GM23248 (cell line): ENCODE measurements around the gene UIMC1.

Experiments
- EZH2 ChIP-seq: fragments of 200-600 bp; sonication (generic); IDR thresholded peaks from 2 replicates; pipeline ENCODE4 v1.6.1; 2018; ENCODE audit warnings: antibody characterized with exemption, mild to moderate bottlenecking; ENCODE audit not compliant: insufficient read depth, poor library complexity, severe bottlenecking
- EZH2phosphoT487 ChIP-seq: fragments of 200-600 bp; sonication (generic); IDR thresholded peaks from 2 replicates; pipeline ENCODE4 v1.6.1; 2018; ENCODE audit warnings: antibody characterized with exemption, moderate library complexity, mild to moderate bottlenecking, low read depth; ENCODE audit not compliant: insufficient read depth

- no peak for TF ChIP-seq EZH2
- no peak for TF ChIP-seq EZH2phosphoT487
These were observed 76.9 kb downstream of the UIMC1 start for GRCh38 chr5:176929654-176930053.
